GM21367 (cell line): ENCODE measurements around the gene MYL12A.

Experiments
- ATAC-seq: cut with Tn5 transposase; IDR thresholded peaks from one replicate; pipeline ENCODE4 v1.9.1; 2021; ENCODE audit not compliant: unreplicated experiment

MYL12A gene

GRCh38 chr18:3224223-3224622, 23.4 kb upstream of the MYL12A start:
- no peak for ATAC-seq

GRCh38 chr18:3225588-3225987, 22.0 kb upstream of the MYL12A start:
- ATAC-seq: no peak

GRCh38 chr18:3226048-3226447, 21.6 kb upstream of the MYL12A start:
- no peak for ATAC-seq

- no peak for ATAC-seq
Measured at GRCh38 chr18:3230401-3231334, 16.9 kb upstream of the MYL12A start.

GRCh38 chr18:3233004-3233403, 14.6 kb upstream of the MYL12A start:
- no peak for ATAC-seq

- ATAC-seq: no peak
Measured at GRCh38 chr18:3233433-3234168, 14.0 kb upstream of the MYL12A start.

- no peak for ATAC-seq
Measured at GRCh38 chr18:3234457-3234856, 13.1 kb upstream of the MYL12A start.

GRCh38 chr18:3235846-3236245, 11.8 kb upstream of the MYL12A start:
- ATAC-seq: no peak

- no peak for ATAC-seq
Measured at GRCh38 chr18:3236470-3236869, 11.1 kb upstream of the MYL12A start.

- no peak for ATAC-seq
Measured at GRCh38 chr18:3238742-3239141, 8.9 kb upstream of the MYL12A start.

- ATAC-seq: no peak
Measured at GRCh38 chr18:3245185-3245564, 2.4 kb upstream of the MYL12A start.

GRCh38 chr18:3245853-3246634, 1.6 kb upstream of the MYL12A start:
- peak; percentile 55 for ATAC-seq

- no peak for ATAC-seq
Measured at GRCh38 chr18:3246635-3247239, 864 bp upstream of the MYL12A start.

GRCh38 chr18:3248062-3248657, 559 bp downstream of the MYL12A start:
- ATAC-seq: no peak

GRCh38 chr18:3248658-3249359, 1.2 kb downstream of the MYL12A start:
- no peak for ATAC-seq

GRCh38 chr18:3250237-3251107, 2.9 kb downstream of the MYL12A start:
- no peak for ATAC-seq

- ATAC-seq: no peak
Measured at GRCh38 chr18:3251249-3251962, 3.8 kb downstream of the MYL12A start.

- no peak for ATAC-seq
Measured at GRCh38 chr18:3251963-3252277, 4.3 kb downstream of the MYL12A start.

- ATAC-seq: no peak
Measured at GRCh38 chr18:3252843-3253242, 5.2 kb downstream of the MYL12A start.
